ENCODE measurements around the gene SPATA9.
A peak's percentile ranks its signal among the peaks of the same experiment; 100 is the strongest.
"Not testable (repeated sequence)": the region's sequence is repeated elsewhere in the genome, so short reads cannot be mapped to it uniquely, and the experiment has no call there.

SPATA9 gene

GRCh38 chr5:95715799-95716461, 33.1 kb upstream of the SPATA9 start:
- DNase-seq, result peak in 1 of 2 experiments; percentile 11

- DNase-seq, result no peak
These were observed 31.3 kb upstream of the SPATA9 start for GRCh38 chr5:95713960-95714710.

GRCh38 chr5:95713246-95713645, 30.5 kb upstream of the SPATA9 start:
- DNase-seq, result not testable (repeated sequence)

- DNase-seq, result peak; percentile 58 to 67
These were observed 29.7 kb upstream of the SPATA9 start for GRCh38 chr5:95712347-95712958.

DNA sequence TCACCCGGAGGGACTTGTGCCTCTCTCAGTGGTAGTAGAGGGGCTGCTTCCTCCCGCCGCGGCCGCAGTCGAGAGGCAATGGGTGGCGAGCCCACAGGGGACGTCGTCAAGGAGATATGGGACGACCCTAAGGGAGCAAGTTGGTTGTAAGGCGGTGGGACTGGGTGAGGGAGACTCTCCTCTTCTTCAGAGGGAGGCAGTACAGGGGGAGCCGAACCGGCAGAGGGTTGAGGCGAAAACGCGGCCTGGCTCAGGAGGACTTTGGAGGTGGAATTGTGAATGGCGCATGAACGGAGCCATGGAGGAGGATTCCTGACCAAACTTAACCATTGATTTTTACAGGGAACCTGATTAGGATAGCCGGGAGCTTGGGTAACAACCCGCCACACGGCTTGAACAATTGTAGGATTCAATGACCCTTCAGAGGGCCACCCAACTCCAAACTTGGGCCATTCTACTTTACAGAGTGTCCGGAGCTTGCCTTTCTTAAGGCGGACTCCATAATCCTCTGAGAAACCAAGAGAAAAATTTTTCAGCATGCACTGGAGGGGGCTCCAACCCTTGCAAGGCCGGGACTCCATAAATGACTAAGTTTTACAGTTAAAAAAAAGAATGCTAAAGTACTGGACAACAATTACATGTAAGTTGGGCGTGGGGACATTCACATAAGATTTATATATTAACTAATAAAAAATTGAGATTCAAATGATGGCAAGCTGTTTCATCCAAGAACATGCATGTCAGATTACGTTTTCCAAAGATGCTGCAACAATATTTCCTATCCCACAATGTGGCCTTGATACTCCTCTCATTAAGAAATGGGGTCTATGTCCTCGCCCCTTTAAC, 28.9 kb upstream of the SPATA9 start:
- no peak for DNase-seq

GRCh38 chr5:95710651-95711500, 28.1 kb upstream of the SPATA9 start:
- not testable (repeated sequence) for DNase-seq

DNA sequence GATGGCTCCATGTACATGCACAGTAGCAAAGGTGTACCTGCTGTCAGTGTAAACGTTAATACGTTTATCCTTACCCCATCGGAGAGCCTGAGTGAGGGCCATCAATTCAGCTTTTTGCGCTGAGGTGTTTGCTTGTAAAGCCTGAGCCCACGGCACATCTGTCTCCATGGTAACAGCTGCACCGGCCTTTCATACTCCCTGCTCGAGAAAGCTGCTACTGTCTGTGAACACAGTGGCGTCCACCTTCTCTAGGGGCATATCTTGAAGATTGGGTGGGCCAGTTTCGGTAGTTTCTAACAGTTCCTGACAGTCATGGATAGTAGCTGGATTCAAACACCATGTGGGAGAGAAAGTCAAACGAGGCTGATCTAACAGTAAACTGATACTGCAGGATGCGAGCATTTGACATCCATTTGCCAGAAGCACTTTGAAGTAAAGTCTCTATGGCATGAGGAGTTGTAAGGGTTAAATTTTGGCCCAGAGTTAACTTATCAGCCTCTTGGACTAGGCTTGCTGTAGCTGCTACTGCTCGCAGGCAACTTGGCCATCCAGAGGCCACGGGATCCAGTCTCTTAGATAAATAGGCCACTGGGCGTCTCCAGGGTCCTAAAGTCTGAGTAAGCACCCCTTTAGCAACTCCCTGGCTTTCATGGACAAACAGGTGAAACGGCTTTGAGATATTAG, 27.3 kb upstream of the SPATA9 start:
- DNase-seq, result no peak

DNA sequence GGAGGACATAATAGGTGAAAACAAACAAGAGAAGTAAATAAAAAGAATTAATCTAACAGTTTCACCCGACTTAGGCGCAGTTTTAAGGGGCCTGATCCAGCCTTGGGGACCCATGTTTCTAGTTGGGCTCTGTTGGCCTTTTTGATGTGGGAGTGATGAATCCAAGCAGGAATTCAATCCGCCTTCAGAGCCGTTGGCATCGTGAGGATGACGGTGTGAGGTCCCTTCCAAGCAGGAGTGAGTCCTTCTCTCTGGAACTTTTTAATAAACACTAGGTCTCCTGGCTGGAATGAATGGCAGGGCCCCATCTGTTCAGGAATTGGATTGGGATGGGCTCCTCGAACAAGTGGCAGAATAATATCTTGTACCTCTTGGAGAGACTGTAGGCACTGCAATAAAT, 26.1 kb upstream of the SPATA9 start:
- DNase-seq, result no peak

DNA sequence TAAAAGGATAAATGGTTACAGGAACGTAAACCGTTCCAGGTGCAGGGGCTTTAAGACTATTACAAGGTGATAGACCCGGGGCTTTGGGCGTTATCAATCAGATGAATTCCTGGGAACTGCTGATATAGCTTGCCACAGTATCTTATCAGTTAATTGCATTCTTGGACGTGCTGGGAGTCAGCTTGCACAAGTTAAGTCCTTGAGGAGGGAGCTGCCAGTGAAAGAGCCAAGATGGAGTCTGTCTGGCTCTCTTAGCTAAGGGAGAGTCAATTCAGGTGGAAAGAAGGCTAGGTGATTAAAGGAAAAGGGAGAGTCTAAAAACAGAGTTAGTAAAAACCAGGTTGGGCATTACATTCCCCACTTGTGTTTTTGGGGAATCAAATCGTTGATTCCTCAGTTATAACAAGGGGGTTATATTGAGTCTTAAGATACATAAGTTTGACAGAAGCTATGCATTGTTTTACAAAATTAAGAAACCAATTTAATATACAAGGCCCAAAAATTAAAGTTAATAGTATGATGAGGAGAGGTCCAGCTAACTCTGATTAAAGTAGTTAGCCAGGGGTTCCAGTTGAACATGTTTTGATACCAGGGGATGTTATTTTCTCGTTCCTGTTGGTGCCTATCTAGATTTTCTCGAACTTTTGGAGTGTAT, 24.9 kb upstream of the SPATA9 start:
- DNase-seq, result not testable (repeated sequence)

- no peak for DNase-seq
These were observed 24.3 kb upstream of the SPATA9 start for GRCh38 chr5:95707055-95707454.

DNA sequence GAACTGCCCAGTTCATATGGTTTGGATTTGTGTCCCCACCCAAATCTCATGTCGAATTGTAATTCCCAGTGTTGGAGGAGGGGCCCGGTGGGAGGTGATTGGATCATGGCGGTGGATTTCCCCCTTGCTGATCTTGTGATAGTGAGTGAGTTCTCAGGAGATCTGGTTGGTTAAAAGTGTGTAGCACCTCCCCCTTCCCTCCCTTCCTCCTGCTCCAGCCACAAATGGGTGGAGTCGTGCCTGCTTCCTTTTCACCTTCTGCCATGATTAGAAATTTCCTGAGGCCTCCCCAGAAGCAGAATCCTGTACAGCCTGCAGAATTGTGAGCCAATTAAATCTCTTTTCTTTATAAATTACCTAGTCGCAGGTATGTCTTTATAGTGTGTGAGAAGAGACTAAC, 23.4 kb upstream of the SPATA9 start:
- DNase-seq, result not testable (repeated sequence)

- DNase-seq, result no peak
These were observed 21.4 kb upstream of the SPATA9 start for GRCh38 chr5:95704150-95704549.

DNA sequence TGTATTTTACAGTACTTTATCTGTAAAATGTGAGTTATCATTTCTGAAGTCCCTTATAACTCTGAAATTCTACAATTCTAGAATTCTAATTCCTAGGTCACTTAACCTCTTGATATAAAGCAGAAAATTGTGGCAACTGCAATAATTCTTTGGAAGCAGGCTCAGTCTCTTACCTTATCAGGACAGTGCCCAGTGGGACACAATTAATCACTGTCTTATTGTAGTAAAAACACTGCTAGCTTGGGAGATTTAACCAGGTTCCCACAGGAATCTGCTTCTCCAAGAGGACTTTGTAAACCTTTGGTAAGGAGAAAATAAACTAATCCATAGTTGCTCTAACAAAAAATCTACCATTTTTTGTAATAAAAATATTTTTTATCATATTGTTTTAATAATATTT, 18.3 kb upstream of the SPATA9 start:
- DNase-seq, result no peak

DNA sequence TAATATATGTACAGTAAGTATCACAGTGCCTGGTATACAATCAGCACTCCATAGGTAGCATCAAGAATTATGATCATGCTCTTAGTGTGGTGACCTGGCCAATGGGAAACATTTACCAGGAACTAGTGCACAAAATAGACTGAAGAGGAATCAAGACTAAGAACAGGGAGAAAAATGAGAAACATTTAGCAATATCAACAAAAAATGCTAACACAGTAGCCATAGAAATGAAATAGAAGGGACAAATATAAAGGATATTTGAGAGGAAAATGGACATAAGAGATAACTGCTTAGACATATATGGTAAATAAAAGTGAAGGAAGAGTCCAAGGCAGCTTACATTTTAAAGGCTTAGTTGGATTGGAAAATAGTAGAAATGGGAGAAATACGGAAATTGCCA, 16.5 kb upstream of the SPATA9 start:
- no peak for DNase-seq

DNA sequence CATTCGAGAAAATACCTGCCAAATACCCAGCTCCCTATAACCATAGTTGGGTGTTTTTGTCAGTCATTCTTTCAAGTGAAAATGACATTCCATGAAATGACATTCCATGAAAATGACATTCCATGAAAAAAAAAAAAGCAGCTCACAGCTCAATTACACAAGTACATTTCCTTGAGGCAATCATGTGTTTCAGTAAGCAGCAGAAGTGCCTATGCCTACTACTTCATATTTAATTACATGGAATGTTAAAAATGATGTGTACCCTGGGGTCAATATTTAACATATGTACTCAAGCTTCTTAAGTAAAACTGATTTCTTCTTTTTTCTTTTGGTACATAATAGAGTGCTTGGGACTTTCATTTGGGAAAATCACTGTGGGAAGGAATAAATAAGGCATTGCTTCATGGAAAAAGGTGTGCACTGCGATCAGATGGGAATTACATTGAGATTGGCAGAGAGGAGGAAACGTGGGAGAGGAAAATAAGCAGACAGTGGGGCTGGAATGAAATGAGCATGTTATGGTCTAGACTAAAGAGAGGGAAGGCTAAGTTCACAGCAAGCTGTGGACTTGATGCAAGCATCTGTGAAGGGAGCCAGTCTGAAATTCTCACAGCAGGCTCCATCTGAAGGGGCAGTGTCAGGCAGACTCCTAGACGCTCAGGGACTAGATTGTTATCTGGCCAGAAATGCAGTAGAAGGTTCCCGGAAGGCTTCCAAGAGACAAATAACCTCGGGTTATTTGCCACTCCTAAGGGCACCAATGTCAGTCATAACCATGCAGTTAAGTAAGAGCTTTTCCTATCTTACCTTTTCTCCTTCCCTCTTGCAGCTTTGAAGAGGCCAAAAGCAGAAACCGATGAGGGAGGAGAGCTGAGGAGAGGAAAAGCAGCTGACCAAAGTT, 15.2 kb upstream of the SPATA9 start:
- no peak for DNase-seq

DNA sequence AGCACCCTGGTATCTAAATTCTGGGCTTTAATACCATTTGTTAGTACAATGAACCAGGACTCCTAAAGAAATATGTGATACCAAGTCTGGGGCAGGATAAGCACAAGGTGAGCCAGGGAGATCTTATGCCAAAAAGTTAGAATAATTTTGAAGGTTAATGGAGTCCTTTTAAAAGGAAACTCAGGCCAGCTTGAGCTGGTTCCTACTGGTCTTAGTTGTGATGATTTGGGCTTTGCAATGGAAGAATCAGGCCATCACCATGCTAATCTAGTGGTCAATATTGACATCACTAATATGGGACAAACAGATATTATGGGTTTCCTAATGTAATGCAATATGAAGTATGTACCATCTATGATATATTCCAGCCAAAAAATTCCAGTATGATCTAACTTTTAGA, 7.5 kb upstream of the SPATA9 start:
- DNase-seq, result no peak

DNA sequence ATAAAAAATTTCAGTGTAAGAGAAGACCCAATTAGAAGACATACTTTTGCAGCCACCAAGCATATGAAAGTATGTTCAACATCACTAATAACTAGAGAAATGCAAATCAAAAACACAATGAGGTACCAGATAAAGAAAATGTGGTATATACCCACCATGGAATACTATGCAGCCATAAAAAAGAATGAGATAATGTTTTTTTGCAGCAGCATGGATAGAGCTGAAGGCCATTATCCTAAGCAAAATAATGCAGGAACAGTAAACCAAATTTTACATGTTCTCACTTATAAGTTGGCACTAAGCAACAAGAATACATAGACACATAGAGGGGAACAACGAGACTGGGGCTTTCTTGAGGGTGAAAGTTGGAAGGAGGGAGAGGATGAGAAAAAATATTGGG, 6.9 kb upstream of the SPATA9 start:
- DNase-seq, result no peak

DNA sequence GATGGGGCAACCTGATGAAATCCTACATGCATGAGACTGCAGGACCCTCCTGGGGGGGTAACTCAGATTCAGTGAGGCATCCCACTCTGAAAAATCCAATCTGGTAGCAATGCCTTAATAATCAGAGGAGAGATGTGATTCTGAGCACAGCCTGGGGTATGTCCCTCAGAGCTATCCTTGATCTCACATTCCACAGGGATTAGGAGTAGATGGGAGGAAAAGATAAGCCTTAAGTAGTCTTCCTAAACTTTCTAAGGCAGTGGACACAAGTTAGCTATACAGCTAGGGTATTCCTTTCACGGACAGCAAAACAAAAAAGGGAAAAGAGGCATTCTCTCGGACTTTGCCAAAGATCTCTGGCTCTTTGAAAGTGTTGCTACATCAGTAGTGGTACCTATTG, 3.9 kb upstream of the SPATA9 start:
- no peak for DNase-seq

GRCh38 chr5:95684361-95684760, 1.6 kb upstream of the SPATA9 start:
- DNase-seq, result no peak

DNA sequence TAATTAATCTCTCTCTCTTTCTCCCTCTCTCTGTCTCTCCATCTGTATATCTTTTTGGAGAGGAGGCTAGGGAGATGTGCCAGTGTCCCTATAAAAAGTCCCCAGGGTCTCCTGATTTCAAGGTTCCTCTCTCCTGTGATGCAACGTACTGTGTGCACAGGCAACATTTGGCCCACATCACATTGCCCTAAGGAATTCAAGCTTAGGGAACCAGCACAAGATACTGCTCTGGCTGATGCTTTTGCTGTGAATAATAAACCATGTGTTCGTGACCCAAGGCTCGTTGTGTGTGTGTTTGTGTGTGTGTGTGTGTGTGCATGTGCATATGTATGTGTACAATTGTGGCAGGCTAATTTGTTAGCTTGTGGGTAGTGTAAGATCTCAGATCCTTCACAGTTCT, 9.7 kb downstream of the SPATA9 start:
- no peak for DNase-seq

Measured in activated CD4-positive, alpha-beta T cell treated with anti-CD3 and anti-CD28 coated beads, Interleukin-2, amount 50 U/mL, for 48 hours (primary cell).